CD4-positive, alpha-beta T cell treated with Interleukin-17A for 4 hours (primary cell): ENCODE results near the gene POSTN.
"Not testable (repeated sequence)": the region's sequence is repeated elsewhere in the genome, so short reads cannot be mapped to it uniquely, and the experiment has no call there.

ENCODE experiments used
- DNase-seq: peaks from one replicate; pipeline ENCODE4 v3.0.0-alpha.2; 2020; ENCODE audit warnings: mixed read lengths

POSTN gene

GRCh38 chr13:37596805-37597204 lies 1.8 kb downstream of the POSTN start:
- DNase-seq, result no peak

GRCh38 chr13:37595162-37595561 lies 3.4 kb downstream of the POSTN start:
- DNase-seq, result no peak

- DNase-seq, result no peak
These were observed 4.0 kb downstream of the POSTN start for GRCh38 chr13:37594550-37594949.

GRCh38 chr13:37589381-37589780 lies 9.2 kb downstream of the POSTN start:
- DNase-seq, result not testable (repeated sequence)

- DNase-seq, result no peak
These were observed 11.3 kb downstream of the POSTN start for GRCh38 chr13:37587236-37587635.

GRCh38 chr13:37586164-37586563 lies 12.4 kb downstream of the POSTN start:
- no peak for DNase-seq

GRCh38 chr13:37585541-37585940 lies 13.0 kb downstream of the POSTN start:
- no peak for DNase-seq

GRCh38 chr13:37576601-37577000 lies 22.0 kb downstream of the POSTN start:
- no peak for DNase-seq

GRCh38 chr13:37565425-37565824 lies 33.1 kb downstream of the POSTN start:
- no peak for DNase-seq

- DNase-seq, result no peak
These were observed 37.5 kb downstream of the POSTN start for GRCh38 chr13:37561031-37561430.

- no peak for DNase-seq
These were observed 38.0 kb downstream of the POSTN start for GRCh38 chr13:37560526-37560925.

GRCh38 chr13:37558766-37559165 lies 39.8 kb downstream of the POSTN start:
- DNase-seq, result not testable (repeated sequence)

GRCh38 chr13:37546087-37546486 lies 52.5 kb downstream of the POSTN start:
- no peak for DNase-seq

GRCh38 chr13:37544995-37545394 lies 53.6 kb downstream of the POSTN start:
- no peak for DNase-seq

GRCh38 chr13:37539976-37540605 lies 58.5 kb downstream of the POSTN start:
- DNase-seq, result no peak

- DNase-seq, result no peak
These were observed 59.4 kb downstream of the POSTN start for GRCh38 chr13:37539170-37539569.

- DNase-seq, result no peak
These were observed 63.1 kb downstream of the POSTN start for GRCh38 chr13:37535501-37535900.

- no peak for DNase-seq
These were observed 63.9 kb downstream of the POSTN start for GRCh38 chr13:37534676-37535075.

GRCh38 chr13:37534181-37534580 lies 64.4 kb downstream of the POSTN start:
- no peak for DNase-seq

GRCh38 chr13:37531049-37531448 lies 67.5 kb downstream of the POSTN start:
- DNase-seq, result no peak

GRCh38 chr13:37529751-37530385 lies 68.7 kb downstream of the POSTN start:
- DNase-seq, result no peak

GRCh38 chr13:37526710-37527473 lies 71.7 kb downstream of the POSTN start:
- DNase-seq, result no peak

GRCh38 chr13:37515226-37515625 lies 83.3 kb downstream of the POSTN start:
- no peak for DNase-seq
